SK-N-MC (cell line): ENCODE results near the gene GON4L.

ENCODE experiments used
- EZH2 ChIP-seq: fragments of 200-600 bp; sonication (generic); IDR thresholded peaks from one replicate; pipeline ENCODE4 v1.6.1; 2017; ENCODE audit warnings: antibody characterized with exemption
- FOXP2 ChIP-seq: optimal IDR thresholded peaks from 2 replicates; pipeline ENCODE3; 2011; ENCODE audit warnings: mild to moderate bottlenecking, moderate library complexity; ENCODE audit not compliant: insufficient read depth; ENCODE audit errors: extremely low read length, control extremely low read depth
- POLR2AphosphoS5 ChIP-seq: IDR thresholded peaks from 2 replicates; pipeline ENCODE4 v1.6.1; 2012; ENCODE audit warnings: mild to moderate bottlenecking, low read depth, low read length, borderline replicate concordance

- TF ChIP-seq EZH2 (no peak), POLR2AphosphoS5 (no peak), FOXP2 (no peak)
Observed at GRCh38 chr1:155793213-155793612, 63.8 kb downstream of the GON4L start.
